MCF 10A (cell line): ENCODE data around the gene PITPNM1. TPM values are rescaled to one million over a fixed set of nuclear protein-coding genes. Genes with fewer than 3 reads are reported as not detected.

Experiments used
- BruUV-seq: library from RNA; stranded (reverse); fragments of 400-500 nt; replicated peaks from 2 replicates; lab custom pipeline; 2021; lab: Mats Ljungman, UMichigan
- CTCF ChIA-PET: fragments of 300-600 bp; sonication (Branson Sonifier 250); formaldehyde crosslinking; extraction: SDS; loops from one replicate; lab custom pipeline; 2021; ENCODE audit warnings: antibody characterized with exemption, inconsistent platforms; lab: Yijun Ruan, JAX
- POLR2A ChIA-PET: fragments of 300-600, 350-650 bp; sonication (Branson Sonifier 250); formaldehyde crosslinking; extraction: SDS; loops from one replicate; lab custom pipeline; 2020; ENCODE audit warnings: antibody characterized with exemption, inconsistent platforms; lab: Yijun Ruan, JAX
- DNase-seq: peaks from one replicate; pipeline ENCODE4 v3.0.0-alpha.2; 2018; ENCODE audit not compliant: unreplicated experiment
- H3K27ac Mint-ChIP-seq: one replicate; pipeline ENCODE4 v1.8.0; 2022; ENCODE audit warnings: mild to moderate bottlenecking, low read depth, mixed read lengths; ENCODE audit not compliant: unreplicated experiment
- H3K27me3 Mint-ChIP-seq: one replicate; pipeline ENCODE4 v1.8.0; 2022; ENCODE audit warnings: mixed read lengths; ENCODE audit not compliant: insufficient read depth, unreplicated experiment
- H3K36me3 Mint-ChIP-seq: one replicate; pipeline ENCODE4 v1.8.0; 2022; ENCODE audit warnings: mild to moderate bottlenecking, moderate library complexity, mixed read lengths; ENCODE audit not compliant: insufficient read depth, unreplicated experiment
- H3K4me1 Mint-ChIP-seq: one replicate; pipeline ENCODE4 v1.8.0; 2022; ENCODE audit warnings: mixed read lengths; ENCODE audit not compliant: insufficient read depth, unreplicated experiment
- H3K4me3 Mint-ChIP-seq: one replicate; pipeline ENCODE4 v1.8.0; 2022; ENCODE audit warnings: mild to moderate bottlenecking, moderate library complexity, mixed read lengths; ENCODE audit not compliant: unreplicated experiment
- H3K9me3 Mint-ChIP-seq: one replicate; pipeline ENCODE4 v1.8.0; 2022; ENCODE audit warnings: mixed read lengths; ENCODE audit not compliant: unreplicated experiment
- intact Hi-C: fragments of 100-400 bp; cut with micrococcal nuclease; formaldehyde crosslinking; loops from 2 replicates; pipeline ENCODE4 v1.14.1; 2022
- total RNA-seq: library from RNA; stranded (reverse); gene quantifications from 2 replicates; pipeline ENCODE4 v1.2.3, GENCODE V29; 2022
- TF ChIP-seq, protein P1 (sequence below): fragments of 200-600 bp; IDR thresholded peaks from one replicate; pipeline ENCODE4 v1.8.0; 2022; ENCODE audit warnings: antibody characterized with exemption, mild to moderate bottlenecking; ENCODE audit not compliant: unreplicated experiment

The PITPNM1 gene
- total RNA-seq, 1 experiment from 2014 or later: 38.7 TPM

DNA sequence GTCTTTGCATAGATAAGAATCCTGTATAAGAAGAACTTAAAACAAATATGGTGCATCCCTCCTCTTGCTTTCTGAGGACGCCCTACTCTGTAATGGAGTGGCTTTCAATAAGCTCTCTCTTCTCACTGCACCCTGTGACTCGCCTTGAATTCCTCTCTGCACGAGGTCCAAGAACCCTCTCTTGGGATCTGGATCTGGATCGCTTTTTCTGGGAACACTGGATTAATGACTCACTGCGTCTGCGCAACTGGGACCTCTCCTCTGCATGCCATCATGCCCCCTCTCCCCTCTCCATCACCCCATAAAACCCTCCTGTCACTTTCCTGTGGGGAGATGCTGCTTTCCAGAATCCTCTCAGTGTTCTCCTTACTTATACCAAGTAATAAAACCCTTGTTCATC is 33.1 kb upstream of the PITPNM1 start:
- Mint-ChIP-seq H3K4me3 (no peak overlapping the region), H3K4me1 (no peaks in the 10 kb centered on the region), H3K27ac (no peak overlapping the region), H3K36me3 (no peaks in the 10 kb centered on the region), H3K9me3 (peaks cover 13% of the 10 kb centered on the region), H3K27me3 (no peaks in the 10 kb centered on the region)
- TF ChIP-seq, protein P1, sequence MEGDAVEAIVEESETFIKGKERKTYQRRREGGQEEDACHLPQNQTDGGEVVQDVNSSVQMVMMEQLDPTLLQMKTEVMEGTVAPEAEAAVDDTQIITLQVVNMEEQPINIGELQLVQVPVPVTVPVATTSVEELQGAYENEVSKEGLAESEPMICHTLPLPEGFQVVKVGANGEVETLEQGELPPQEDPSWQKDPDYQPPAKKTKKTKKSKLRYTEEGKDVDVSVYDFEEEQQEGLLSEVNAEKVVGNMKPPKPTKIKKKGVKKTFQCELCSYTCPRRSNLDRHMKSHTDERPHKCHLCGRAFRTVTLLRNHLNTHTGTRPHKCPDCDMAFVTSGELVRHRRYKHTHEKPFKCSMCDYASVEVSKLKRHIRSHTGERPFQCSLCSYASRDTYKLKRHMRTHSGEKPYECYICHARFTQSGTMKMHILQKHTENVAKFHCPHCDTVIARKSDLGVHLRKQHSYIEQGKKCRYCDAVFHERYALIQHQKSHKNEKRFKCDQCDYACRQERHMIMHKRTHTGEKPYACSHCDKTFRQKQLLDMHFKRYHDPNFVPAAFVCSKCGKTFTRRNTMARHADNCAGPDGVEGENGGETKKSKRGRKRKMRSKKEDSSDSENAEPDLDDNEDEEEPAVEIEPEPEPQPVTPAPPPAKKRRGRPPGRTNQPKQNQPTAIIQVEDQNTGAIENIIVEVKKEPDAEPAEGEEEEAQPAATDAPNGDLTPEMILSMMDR: no peak
- ChIA-PET POLR2A (no interaction called here), CTCF (interaction anchor here (0.7 kb wide), 1 partner anchor 47 kb away, joined by 3 read pairs; no protein-coding TSS in a partner anchor)
- intact Hi-C loops: no loop called here
- no TSS peak for BruUV-seq
- no peak for DNase-seq

DNA sequence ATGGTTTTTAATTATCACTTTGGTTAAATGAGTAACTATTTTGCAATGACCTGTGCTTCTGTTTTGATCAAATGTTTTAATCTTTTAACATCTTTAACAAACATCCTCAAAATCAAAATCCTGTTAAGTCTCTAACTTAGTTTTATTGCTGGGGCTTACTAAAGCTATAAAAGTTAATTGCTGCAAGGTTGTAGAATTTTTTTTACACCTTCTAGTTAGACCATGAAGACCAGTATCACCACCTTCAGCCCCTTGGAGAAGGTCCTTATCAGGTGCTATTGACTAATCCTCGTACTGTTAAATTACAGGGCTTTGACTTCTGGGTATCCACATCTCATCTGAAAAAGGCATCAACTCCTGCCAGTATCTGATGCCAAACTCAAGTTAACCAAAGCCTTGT is 30.4 kb upstream of the PITPNM1 start:
- Mint-ChIP-seq H3K27ac (no peak overlapping the region), H3K27me3 (no peaks in the 10 kb centered on the region), H3K9me3 (peaks cover 13% of the 10 kb centered on the region), H3K36me3 (no peaks in the 10 kb centered on the region), H3K4me3 (no peak overlapping the region), H3K4me1 (no peaks in the 10 kb centered on the region)
- ChIA-PET POLR2A (no interaction called here), CTCF (no interaction called here)
- intact Hi-C loops: no loop called here
- no peak for DNase-seq
- no TSS peak for BruUV-seq
- TF ChIP-seq, protein P1: no peak

DNA sequence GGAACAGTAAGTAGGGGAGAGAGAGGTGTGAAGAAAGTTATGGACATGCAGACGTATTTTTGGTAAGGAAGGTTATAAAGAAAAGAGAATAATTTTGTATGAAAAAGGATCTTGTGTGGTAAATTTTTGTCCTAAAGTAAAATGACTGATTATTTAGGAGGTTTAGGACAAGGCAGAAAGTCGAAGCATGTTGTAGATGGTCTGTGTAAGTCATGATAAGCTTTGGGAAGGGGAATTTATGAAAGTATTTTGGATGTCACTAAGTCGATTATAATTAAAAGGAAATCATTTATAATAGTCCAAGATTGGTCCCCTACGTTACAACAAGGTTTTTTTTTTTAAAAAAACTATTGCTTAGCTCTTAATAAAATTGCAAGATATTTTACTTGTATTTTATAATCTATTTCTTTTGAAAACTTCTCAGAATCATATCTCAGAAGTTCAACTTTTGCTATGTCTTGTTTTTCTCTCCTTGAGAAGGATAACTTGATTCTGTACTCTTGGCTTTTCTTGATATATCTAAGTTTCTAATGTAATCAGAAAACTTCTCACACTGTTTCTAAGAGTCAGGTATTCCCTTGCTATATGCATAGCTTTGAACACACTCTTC is 29.0 kb upstream of the PITPNM1 start:
- POLR2A ChIA-PET: no interaction called here
- CTCF ChIA-PET: no interaction called here
- Mint-ChIP-seq H3K4me3 (no peak overlapping the region), H3K36me3 (no peaks in the 10 kb centered on the region), H3K4me1 (peaks cover 5% of the 10 kb centered on the region), H3K27ac (no peak overlapping the region), H3K9me3 (peaks cover 13% of the 10 kb centered on the region), H3K27me3 (no peaks in the 10 kb centered on the region)
- TF ChIP-seq, protein P1: no peak
- BruUV-seq: no TSS peak
- intact Hi-C loops: no loop called here
- DNase-seq: peak; percentile 44

DNA sequence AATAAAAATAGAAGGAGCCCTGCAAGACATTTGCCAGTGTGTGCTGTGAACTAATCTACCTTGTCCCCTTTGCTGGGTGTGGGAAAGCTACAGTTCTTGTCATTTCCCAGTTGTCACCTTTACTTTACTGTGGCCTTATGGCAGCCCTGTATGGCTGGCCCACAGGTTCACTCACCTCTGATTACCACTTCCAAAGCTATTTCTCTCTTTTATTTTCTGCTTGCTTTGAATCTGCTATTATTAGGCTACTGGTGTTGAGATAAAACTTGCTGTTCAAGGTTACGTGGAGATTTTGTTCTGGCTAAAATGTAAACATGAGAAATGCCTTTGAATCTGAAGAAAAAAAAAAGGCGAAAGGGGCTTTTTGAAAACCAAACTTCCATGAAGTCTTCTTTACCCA is 27.7 kb upstream of the PITPNM1 start:
- Mint-ChIP-seq H3K27me3 (no peaks in the 10 kb centered on the region), H3K36me3 (no peaks in the 10 kb centered on the region), H3K27ac (no peak overlapping the region), H3K4me3 (no peak overlapping the region), H3K4me1 (peaks cover 6% of the 10 kb centered on the region), H3K9me3 (peaks cover 13% of the 10 kb centered on the region)
- ChIA-PET POLR2A (no interaction called here), CTCF (no interaction called here)
- no peak for DNase-seq
- no TSS peak for BruUV-seq
- intact Hi-C loops: no loop called here
- TF ChIP-seq, protein P1: no peak
